ENCODE measurements around the gene PDXP. TPM values are rescaled to one million over a fixed set of nuclear protein-coding genes. Genes with fewer than 3 reads are reported as not detected.
"Not testable (repeated sequence)": the region's sequence is repeated elsewhere in the genome, so short reads cannot be mapped to it uniquely, and the experiment has no call there.

PDXP gene
- total RNA-seq, 1 donor from 2014 or later = 3.1 TPM

GRCh38 chr22:37674951-37675929, 16.7 kb downstream of the PDXP start, which contains the start of gene LGALS1:
LGALS1 (plus strand) TSS chr22:37675636; CDS start chr22:37675703, 67 bp downstream.
- peak; percentile 97 for DNase-seq (ENCODE audit: low spot score)

GRCh38 chr22:37675930-37676735, 17.6 kb downstream of the PDXP start:
- peak; percentile 41 for DNase-seq (ENCODE audit: low spot score)

DNA sequence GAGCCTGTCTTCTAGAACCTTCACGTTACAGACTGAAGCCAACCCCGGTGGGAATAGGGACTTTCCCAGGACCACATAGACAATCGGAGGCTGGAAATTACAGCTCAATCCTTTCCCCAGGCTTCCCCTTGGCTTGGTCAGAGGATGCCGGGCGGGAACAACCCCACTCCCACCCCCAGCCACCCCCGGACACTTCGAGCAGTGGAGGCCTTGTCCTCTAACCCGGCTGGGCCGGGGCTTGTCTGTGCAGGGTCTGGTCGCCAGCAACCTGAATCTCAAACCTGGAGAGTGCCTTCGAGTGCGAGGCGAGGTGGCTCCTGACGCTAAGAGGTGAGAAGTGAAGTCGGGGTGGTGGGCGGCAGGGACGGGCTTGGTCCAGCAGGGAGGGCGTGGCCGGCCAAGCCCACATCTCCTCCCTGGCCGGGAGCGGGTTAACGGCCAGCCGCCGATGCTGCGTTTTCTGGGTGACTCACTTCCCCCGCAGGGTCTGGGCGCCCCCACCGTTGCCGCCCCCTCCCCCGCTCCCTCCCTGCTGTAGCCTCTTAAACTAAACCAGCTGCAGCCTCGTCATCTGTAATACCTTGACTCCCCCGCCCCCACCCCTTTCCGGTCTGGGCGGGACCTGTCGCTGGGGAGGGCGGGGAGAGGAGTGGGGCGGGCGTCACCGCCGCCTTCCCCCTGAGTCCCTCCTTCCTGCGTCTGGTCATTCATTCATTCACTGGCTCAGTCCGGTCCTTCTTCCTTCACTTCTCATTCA, 18.4 kb downstream of the PDXP start:
- DNase-seq (ENCODE audit: low spot score) = peak; percentile 95

GRCh38 chr22:37677493-37677974, 19.0 kb downstream of the PDXP start:
- no peak for DNase-seq (ENCODE audit: low spot score)

- no peak for DNase-seq (ENCODE audit: low spot score)
Measured at GRCh38 chr22:37678372-37678771, 19.8 kb downstream of the PDXP start.

GRCh38 chr22:37679670-37680069, 21.1 kb downstream of the PDXP start:
- DNase-seq (ENCODE audit: low spot score) = no peak

DNA sequence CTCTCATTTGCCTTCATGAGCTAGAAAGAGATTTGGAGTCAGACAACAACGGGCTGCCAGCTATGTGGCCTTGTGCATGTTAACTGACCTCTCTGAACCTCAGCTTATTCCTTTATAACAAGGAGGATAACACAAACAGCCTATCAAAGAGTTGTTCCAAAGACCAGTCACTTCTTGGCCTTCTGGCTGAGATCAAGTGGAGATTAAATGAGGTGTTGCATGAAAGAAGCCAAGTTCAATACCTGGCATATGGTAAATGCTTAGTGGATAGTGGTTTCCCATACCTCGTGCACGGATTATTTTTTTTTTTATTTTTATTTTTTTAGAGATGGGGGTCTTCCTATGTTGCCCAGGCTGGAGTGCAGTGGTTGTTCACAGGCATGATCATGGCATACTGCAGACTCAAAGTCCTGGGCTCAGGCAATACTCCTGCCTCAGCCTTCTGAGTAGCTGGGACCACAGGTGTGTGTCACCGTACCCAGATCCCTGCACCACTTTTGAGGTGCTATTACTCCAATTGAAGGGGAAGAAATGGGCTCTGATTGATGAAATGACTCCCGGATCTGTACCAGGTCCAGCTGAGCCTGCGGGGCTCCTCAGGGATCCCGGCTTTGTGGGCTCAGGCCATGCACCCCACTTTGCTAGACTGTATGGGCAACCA, 21.8 kb downstream of the PDXP start:
- no peak for DNase-seq (ENCODE audit: low spot score)

- no peak for DNase-seq (ENCODE audit: low spot score)
Measured at GRCh38 chr22:37681001-37681424, 22.5 kb downstream of the PDXP start.

- peak; percentile 71 for DNase-seq (ENCODE audit: low spot score)
Measured at GRCh38 chr22:37681556-37682049, 23.1 kb downstream of the PDXP start.

GRCh38 chr22:37684803-37685615, 26.5 kb downstream of the PDXP start:
- DNase-seq (ENCODE audit: low spot score) = no peak

- DNase-seq (ENCODE audit: low spot score) = peak; percentile 93
Measured at GRCh38 chr22:37686002-37686982, 27.8 kb downstream of the PDXP start, which contains the start of gene NOL12. NOL12 (plus strand) TSS chr22:37686343; CDS start chr22:37686393, 50 bp downstream.

DNA sequence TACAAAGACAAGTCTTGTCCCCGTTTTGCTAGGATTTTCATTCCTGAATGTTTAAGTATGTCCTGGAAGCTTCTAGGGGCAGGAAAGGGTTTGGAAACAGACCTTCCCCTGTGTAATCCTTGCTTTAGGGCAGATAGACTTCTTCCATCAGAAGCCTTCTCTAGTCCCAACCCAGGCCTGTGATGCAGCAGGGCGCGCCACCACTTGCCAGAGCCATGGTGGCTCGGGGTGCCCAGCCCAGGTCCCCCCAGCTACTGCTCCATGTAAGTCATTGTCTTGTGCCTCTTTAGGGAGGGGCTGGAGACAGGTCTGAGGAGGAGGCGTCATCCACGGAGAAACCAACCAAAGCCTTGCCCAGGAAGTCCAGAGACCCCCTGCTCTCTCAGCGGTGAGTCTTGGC, 31.9 kb downstream of the PDXP start:
- no peak for DNase-seq (ENCODE audit: low spot score)

DNA sequence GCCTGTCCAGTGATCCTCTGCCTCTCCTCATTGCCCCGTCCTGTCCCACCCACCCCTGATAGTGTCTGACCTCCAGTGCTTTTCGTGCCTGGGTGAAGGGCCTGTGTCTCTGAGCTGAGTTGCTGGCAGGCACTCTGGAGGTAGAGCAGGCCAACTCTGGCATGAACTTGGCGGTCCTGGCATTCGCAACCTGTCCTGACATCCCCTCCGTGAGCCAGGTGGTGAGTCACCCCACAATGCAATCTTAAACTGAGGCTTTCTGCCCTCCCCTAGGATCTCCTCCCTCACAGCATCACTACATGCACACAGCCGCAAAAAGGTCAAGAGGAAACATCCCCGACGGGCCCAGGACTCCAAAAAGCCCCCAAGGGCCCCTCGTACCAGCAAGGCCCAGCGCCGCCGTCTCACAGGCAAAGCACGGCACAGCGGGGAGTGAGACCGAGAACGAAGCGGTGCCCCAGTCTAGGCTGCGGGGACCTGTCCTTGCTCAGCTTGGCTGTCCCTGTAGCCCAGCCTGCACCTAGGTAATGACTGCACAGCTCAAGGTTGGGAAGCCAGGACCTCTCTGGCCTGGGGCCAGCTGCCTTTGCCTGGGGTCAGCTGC, 32.5 kb downstream of the PDXP start:
- no peak for DNase-seq (ENCODE audit: low spot score)

DNA sequence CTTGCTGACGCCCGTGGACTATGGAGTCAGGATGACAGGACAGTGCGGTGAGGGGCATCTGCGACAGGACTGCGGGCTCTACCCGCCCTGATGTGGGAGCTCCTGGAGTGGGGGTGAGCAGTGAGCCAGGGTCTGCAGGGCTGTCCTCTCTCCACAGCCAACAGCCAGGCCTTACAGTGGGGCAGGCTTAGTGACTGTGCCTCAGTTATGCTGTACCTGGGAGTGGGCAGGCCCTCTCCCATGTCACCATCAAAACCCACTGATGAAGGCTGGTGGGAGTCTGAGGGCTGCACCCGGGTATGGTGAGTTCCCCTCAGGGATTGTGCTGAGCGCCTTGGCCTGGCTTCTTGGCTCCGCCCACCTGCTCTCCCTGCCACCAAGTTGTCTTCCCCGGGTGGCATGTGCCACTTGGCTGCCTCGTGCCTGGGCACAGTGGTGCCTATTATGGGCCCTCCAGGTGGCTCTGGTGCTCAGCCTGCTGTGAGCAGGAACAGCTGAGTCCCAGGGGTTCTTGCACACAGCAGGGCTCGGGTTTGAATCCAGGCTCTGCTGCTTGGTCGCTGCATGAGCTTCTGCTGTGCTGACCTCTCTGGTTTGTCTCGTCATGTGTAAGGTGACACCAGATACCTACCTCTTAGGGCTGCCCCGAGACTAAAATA, 34.2 kb downstream of the PDXP start:
- no peak for DNase-seq (ENCODE audit: low spot score)

- not testable (repeated sequence) for DNase-seq (ENCODE audit: low spot score)
Measured at GRCh38 chr22:37694131-37694530, 35.6 kb downstream of the PDXP start.

- not testable (repeated sequence) for DNase-seq (ENCODE audit: low spot score)
Measured at GRCh38 chr22:37696260-37696656, 37.7 kb downstream of the PDXP start.

All from umbilical cord (tissue), 2 donors.